NCI-H1048 (cell line): Measurements from ENCODE around the gene SOAT2.

ENCODE experiments used
- DNase-seq: peaks from one replicate; lab custom pipeline; 2025; lab: John Stamatoyannopoulos, UW

Gene SOAT2

GRCh38 chr12:53102883-53103807 lies at the start of gene SOAT2:
TSS of gene SOAT2 (plus strand) at chr12:53103486. CDS start at chr12:53103578, 92 bp downstream.
- no peak for DNase-seq

DNA sequence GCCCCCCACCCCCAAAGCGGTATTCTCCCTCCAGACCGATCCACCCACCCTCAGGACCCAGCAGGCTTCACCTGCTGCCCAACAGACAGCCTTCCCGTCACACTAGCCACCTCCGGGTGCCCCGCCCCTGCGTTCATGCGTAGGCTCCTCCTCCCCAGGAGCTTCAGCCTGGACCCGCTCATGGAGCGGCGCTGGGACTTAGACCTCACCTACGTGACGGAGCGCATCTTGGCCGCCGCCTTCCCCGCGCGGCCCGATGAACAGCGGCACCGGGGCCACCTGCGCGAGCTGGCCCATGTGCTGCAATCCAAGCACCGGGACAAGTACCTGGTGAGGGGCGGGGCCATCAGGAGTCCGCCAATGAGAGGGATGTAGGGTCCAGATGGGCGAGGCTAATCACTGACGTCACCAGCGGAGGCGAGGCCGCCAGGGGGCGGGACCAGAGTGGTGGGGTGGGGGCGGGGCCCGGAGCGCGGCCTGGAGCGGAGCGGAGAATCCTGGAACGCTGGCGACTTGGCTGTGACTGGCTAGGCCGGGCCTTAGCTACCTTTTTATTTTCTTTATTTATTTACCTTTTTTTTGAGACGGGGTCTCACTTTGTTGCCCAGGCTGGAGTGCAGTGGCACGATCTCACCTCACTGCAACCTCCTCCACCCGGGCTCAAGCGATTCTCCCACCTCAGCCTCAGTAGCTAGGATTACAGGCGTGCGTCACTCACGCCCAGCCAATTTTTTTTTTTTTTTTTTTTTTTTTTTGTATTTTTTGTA lies 49.0 kb upstream of the SOAT2 start:
- peak; percentile 91 for DNase-seq

DNA sequence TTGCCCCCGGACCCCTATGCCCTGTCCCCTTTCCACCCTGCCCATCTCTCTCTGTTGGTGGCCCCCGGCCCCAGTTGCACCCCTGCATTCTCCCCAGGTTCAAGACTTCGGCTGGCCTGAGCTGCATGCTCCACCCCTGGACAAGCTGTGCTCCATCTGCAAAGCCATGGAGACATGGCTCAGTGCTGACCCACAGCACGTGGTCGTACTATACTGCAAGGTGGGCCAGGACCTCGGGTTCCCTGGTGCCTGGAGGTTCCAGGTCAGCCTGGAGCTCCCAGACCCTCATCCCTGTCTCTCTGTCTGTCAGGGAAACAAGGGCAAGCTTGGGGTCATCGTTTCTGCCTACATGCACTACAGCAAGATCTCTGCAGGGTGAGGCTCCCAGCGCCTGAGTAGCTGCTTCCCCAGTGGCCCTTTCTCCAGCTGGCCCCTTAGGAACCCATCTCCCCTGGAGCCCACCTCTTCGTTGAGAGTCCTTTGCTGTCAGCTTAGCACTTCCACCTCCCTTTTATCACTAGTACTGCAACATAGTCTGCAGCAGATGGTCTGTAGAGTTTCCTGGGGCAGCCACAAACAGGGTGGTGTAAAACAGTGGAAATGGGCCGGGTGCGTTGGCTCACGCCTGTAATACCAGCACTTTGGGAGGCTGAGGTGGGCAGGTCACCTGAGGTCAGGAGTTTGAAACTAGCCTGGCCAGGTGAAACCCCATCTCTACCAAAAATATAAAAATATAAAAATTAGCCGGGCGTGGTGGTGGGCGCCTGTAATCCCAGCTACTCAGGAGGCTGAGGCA lies 47.6 kb upstream of the SOAT2 start:
- no peak for DNase-seq

DNA sequence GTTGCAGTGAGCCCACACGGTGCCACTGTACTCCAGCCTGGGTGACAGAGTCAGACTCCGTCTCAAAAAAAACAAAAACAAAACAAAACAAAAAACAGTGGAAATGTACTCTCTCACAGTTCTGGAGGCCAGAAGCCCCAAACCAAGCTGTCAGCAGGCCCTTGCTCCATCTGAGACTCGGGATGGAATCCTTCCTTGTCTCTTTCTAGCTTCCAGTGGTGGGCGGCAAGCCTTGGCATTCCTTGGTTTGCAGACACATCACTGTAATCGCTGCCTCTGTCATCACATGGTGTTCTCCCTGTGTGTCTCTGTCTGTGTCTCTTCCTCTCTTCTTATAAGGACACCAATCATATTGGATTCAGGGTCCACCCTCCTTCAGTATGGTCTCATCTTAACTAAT lies 47.0 kb upstream of the SOAT2 start:
- no peak for DNase-seq

DNA sequence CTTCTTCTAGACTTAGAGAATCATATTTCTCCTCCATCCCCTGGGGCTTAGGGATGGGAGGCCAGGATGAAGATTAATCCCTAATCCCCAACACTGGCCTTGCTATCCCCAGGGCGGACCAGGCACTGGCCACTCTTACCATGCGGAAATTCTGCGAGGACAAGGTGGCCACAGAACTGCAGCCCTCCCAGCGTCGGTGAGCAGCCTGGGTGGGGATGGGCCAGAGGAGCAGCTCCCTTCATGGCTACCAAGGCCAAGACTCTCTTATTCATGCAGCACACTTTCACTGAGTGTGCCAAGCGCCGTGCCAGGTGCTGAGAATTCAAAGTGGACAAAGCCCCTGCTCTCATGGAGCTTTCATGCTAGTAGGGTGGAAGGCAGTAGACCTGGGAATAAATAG lies 46.4 kb upstream of the SOAT2 start:
- no peak for DNase-seq

- DNase-seq, result no peak
Measured at GRCh38 chr12:53057816-53058500, 45.3 kb upstream of the SOAT2 start.

GRCh38 chr12:53058674-53059433 lies 44.4 kb upstream of the SOAT2 start:
- no peak for DNase-seq

DNA sequence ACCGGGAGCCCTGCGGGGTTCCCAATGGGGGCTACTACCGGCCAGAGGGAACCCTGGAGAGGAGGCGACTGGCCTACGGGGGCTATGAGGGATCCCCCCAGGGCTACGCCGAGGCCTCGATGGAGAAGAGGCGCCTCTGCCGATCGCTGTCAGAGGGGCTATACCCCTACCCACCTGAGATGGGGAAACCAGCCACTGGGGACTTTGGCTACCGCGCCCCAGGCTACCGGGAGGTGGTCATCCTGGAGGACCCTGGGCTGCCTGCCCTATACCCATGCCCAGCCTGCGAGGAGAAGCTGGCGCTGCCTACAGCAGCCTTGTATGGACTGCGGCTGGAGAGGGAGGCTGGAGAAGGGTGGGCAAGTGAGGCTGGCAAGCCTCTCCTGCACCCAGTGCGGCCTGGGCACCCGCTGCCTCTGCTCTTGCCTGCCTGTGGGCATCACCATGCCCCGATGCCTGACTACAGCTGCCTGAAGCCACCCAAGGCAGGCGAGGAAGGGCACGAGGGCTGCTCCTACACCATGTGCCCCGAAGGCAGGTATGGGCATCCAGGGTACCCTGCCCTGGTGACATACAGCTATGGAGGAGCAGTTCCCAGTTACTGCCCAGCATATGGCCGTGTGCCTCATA lies 43.7 kb upstream of the SOAT2 start:
- no peak for DNase-seq

GRCh38 chr12:53060064-53060720 lies 43.1 kb upstream of the SOAT2 start:
- DNase-seq, result no peak

DNA sequence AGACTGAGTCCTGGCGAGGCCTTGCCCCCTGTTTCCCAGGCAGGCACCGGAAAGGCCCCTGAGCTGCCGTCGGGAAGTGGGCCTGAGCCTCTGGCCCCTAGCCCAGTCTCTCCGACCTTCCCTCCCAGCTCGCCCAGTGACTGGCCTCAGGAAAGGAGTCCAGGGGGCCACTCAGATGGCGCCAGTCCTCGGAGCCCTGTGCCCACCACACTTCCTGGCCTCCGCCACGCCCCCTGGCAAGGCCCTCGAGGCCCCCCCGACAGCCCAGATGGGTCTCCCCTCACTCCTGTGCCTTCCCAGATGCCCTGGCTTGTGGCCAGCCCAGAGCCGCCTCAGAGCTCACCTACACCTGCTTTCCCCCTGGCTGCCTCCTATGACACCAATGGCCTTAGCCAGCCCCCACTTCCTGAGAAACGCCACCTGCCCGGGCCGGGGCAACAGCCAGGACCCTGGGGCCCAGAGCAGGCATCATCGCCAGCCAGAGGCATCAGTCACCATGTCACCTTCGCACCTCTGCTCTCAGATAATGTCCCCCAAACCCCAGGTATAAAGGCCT lies 42.5 kb upstream of the SOAT2 start:
- no peak for DNase-seq

DNA sequence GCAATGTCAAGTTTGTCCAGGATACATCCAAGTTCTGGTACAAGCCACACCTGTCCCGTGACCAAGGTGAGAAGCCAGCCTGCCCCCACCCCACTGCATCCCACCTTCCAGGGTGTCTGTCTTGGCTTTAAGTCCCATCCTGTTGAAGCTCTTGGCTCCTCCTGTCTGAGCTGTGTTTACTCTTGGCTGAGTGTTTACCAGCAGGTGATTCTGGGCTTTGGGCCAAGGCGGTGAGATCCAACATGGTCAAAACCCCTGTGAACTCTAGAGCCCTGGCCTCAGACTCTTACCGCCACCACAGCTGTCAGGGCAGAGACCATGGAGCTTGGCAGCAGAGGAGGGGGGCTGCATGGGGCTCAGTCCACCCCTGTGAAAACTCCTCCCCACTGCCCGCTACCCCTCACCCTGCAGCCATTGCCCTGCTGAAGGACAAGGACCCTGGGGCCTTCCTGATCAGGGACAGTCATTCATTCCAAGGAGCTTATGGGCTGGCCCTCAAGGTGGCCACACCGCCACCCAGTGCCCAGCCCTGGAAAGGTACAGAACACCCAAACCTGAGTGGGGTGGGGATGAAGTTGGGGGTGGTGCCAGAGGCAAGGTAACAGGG lies 41.8 kb upstream of the SOAT2 start:
- no peak for DNase-seq

DNA sequence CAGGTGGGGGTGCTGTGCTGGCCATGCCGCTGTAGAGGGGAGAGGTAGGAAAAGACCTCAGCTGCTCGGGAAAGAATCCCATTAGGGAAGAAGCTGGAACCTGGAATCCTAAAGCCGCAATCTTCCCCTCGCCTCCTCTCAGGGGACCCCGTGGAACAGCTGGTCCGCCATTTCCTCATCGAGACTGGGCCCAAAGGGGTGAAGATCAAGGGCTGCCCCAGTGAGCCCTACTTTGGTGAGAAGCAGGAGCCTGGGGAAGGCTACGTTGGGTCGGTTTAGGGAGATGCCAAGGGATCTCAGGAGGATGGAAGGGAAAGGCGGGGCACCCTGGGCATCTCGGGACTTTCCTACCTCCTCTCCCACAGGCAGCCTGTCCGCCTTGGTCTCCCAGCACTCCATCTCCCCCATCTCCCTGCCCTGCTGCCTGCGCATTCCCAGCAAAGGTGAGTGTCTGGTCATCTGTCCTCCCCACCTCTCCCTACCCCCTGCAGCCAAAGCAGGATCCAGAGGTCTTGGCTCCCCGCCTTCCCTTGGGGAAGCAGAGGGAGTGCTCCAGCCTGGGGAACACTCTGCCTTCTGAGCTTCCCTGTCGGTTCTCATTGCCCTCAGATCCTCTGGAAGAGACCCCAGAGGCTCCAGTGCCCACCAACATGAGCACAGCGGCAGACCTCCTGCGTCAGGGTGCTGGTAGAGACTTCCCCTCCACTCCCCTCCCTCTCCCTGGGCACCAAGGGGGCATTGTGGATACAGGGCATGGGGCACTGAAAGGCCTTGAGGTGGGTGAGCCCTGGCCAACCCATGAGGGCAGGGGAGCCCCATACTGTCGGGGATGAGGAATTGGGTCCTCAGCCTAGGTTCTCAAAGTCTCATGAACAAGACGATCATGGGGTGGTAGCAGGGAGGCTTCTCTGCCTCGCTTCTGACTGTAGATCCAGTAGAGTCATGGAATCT lies 41.0 kb upstream of the SOAT2 start:
- no peak for DNase-seq

DNA sequence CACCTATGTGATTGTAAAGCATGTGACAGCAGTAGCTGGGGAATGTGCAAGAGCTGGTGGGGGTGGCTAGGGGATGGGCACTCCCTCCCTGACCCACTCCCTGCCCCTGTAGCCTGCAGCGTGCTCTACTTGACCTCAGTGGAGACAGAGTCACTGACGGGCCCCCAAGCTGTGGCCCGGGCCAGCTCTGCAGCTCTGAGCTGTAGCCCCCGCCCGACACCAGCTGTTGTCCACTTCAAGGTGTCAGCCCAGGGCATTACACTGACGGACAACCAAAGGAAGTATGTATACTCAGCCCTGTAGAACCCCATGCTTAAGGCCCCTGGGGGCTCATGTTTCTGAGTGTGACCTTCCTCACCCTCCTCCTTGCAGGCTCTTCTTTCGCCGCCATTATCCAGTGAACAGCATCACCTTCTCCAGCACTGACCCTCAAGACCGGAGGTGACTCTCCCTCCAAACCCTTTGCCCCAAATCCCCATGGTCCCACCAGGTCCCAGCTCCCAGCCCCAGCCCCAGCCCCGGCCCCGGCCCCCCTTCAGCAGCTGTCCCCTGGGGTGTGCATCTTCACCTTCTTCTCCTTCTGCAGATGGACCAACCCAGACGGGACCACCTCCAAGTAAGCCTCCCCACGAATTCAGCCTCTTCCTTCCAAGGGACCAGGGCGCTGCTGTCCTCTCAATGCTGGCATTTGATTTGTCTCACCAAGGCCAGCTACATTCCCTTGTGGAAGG lies 40.1 kb upstream of the SOAT2 start:
- DNase-seq, result no peak

DNA sequence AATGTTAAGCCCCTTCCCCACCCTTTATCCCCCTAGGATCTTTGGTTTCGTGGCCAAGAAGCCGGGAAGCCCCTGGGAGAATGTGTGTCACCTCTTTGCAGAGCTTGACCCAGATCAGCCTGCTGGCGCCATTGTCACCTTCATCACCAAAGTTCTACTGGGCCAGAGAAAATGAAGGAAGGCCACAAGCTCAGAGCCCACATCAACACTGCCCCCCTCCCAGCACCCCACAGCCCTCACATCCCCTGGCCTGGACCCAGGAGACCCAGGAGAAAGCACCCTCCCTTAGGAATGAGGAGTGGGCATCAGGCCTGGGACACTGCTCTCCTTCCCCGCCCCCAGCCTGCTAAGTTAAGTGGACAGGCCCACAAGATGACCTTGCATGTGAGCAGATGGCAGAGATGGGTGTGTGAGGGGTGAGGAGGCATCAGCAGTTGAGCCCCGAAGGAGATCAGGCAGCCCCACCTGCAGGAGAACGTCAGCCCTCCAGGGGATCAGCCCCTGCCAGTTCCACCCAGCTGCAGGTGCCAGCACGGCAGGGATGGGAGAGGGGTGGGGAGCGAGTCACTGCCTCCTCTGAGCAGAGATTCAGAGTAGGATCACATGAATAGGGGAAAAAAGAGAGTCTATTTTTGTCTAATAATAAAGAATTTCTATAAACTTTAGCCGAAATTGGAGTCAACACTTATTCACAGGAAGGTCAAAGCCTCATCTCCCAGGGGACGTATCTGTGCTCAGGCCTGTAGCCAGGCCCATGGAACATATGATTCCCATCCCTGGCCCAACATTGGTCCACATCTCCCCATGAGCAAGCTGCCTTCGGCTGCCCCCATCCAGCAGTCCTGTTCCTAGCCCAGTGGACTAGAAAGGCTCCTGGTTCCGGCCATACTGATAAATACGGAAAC lies 39.3 kb upstream of the SOAT2 start:
- DNase-seq, result no peak

- no peak for DNase-seq
Measured at GRCh38 chr12:53064613-53065436, 38.5 kb upstream of the SOAT2 start.
